DOHH2 (cell line): Measurements from ENCODE around the gene TFAP2A.

Experiments used
- H3F3A ChIP-seq: fragments of 200-600 bp; sonication (generic), shearing (Covaris generic); 2 replicates; pipeline ENCODE4 v1.6.0; 2016; ENCODE audit warnings: antibody characterized with exemption, mild to moderate bottlenecking; ENCODE audit not compliant: control insufficient read depth, insufficient read depth
- H3K27ac ChIP-seq: fragments of 200-600 bp; sonication (generic); 2 replicates; pipeline ENCODE4 v1.5.1; 2014; ENCODE audit warnings: low read depth, mild to moderate bottlenecking, low read length, moderate library complexity
- H3K27me3 ChIP-seq: fragments of 200-600 bp; sonication (generic); 2 replicates; pipeline ENCODE4 v1.6.1; 2014; ENCODE audit warnings: mild to moderate bottlenecking, low read length, mixed read lengths; ENCODE audit not compliant: control insufficient read depth
- H3K36me3 ChIP-seq: fragments of 200-600 bp; sonication (generic); 2 replicates; pipeline ENCODE4 v1.6.1; 2014; ENCODE audit warnings: mild to moderate bottlenecking, low read length, moderate library complexity, mixed read lengths; ENCODE audit not compliant: control insufficient read depth
- H3K4me1 ChIP-seq: fragments of 200-600 bp; sonication (generic); 2 replicates; pipeline ENCODE4 v1.6.1; 2014; ENCODE audit warnings: mild to moderate bottlenecking, low read length, mixed read lengths; ENCODE audit not compliant: control insufficient read depth
- H3K4me2 ChIP-seq: fragments of 200-600 bp; sonication (generic); 2 replicates; pipeline ENCODE4 v1.6.0; 2014; ENCODE audit warnings: mild to moderate bottlenecking, low read length, moderate library complexity
- H3K4me3 ChIP-seq: fragments of 200-600 bp; sonication (generic); 2 replicates; pipeline ENCODE4 v1.5.1; 2014; ENCODE audit warnings: mild to moderate bottlenecking, low read length, mixed read lengths
- H3K79me2 ChIP-seq: fragments of 200-600 bp; sonication (generic); 2 replicates; pipeline ENCODE4 v1.6.1; 2014; ENCODE audit warnings: mild to moderate bottlenecking, low read length, mixed read lengths; ENCODE audit not compliant: control insufficient read depth
- H3K9me2 ChIP-seq: fragments of 200-600 bp; sonication (generic); replicated peaks from 2 replicates; pipeline ENCODE4 v1.6.1; 2014; ENCODE audit warnings: mild to moderate bottlenecking, low read length, mixed read lengths; ENCODE audit not compliant: control insufficient read depth
- H3K9me3 ChIP-seq: fragments of 200-600 bp; sonication (generic); 2 replicates; pipeline ENCODE4 v1.6.1; 2014; ENCODE audit warnings: antibody characterized with exemption, low read length, mixed read lengths; ENCODE audit not compliant: control insufficient read depth, insufficient read depth
- H4K20me1 ChIP-seq: fragments of 200-600 bp; sonication (generic); 2 replicates; pipeline ENCODE4 v1.6.0; 2014; ENCODE audit warnings: low read depth, mild to moderate bottlenecking, antibody characterized with exemption, low read length, moderate library complexity; ENCODE audit not compliant: control insufficient read depth, insufficient read depth
- EZH2phosphoT487 ChIP-seq: fragments of 200-600 bp; sonication (generic); IDR thresholded peaks from 2 replicates; pipeline ENCODE4 v1.6.1; 2017; ENCODE audit warnings: borderline replicate concordance, mild to moderate bottlenecking, antibody characterized with exemption, low read length, moderate library complexity, mixed read lengths
- TF ChIP-seq, protein P1 (sequence below): fragments of 200-600 bp; sonication (generic); IDR thresholded peaks from one replicate; pipeline ENCODE4 v1.5.1; 2014; ENCODE audit warnings: antibody characterized with exemption, mild to moderate bottlenecking, low read depth, low read length; ENCODE audit not compliant: poor library complexity, severe bottlenecking

TFAP2A gene

DNA sequence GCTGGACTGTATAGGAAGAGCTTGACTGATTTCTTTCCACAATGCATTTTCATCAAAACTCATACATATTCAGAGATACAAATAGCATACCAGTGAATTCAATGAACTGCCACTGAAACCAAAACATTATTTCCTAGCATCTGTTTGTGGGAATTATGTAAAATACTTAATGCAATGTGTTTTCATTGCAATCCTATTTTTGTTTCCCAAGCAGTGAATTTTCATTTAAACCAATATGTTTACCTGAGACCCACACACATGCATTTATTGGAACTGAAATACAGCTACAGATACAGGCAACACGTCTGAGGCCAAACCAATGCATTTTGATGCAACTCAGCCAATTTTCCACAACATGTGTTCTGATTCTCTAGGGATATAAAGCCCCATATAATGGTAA is 33.2 kb upstream of the TFAP2A start:
- Histone ChIP-seq H3F3A (no peaks in the 10 kb centered on the region), H4K20me1 (no peaks in the 10 kb centered on the region), H3K27ac (no peak overlapping the region), H3K27me3 (no peaks in the 10 kb centered on the region; the same call in none of the 2 replicates), H3K4me3 (no peak overlapping the region), H3K36me3 (no peaks in the 10 kb centered on the region), H3K4me2 (no peak overlapping the region), H3K9me3 (no peaks in the 10 kb centered on the region), H3K4me1 (no peaks in the 10 kb centered on the region), H3K9me2 (no peaks in the 10 kb centered on the region), H3K79me2 (no peaks in the 10 kb centered on the region)
- TF ChIP-seq, protein P1, sequence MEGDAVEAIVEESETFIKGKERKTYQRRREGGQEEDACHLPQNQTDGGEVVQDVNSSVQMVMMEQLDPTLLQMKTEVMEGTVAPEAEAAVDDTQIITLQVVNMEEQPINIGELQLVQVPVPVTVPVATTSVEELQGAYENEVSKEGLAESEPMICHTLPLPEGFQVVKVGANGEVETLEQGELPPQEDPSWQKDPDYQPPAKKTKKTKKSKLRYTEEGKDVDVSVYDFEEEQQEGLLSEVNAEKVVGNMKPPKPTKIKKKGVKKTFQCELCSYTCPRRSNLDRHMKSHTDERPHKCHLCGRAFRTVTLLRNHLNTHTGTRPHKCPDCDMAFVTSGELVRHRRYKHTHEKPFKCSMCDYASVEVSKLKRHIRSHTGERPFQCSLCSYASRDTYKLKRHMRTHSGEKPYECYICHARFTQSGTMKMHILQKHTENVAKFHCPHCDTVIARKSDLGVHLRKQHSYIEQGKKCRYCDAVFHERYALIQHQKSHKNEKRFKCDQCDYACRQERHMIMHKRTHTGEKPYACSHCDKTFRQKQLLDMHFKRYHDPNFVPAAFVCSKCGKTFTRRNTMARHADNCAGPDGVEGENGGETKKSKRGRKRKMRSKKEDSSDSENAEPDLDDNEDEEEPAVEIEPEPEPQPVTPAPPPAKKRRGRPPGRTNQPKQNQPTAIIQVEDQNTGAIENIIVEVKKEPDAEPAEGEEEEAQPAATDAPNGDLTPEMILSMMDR, result no peak
- TF ChIP-seq EZH2phosphoT487, result no peak

GRCh38 chr6:10446548-10446947 is 31.7 kb upstream of the TFAP2A start:
- H3K36me3 ChIP-seq, result no peaks in the 10 kb centered on the region
- H3K9me3 ChIP-seq, result 0 out of 2 replicates have a peak, but pooled peaks cover 2% of the 10 kb centered on the region
- no peak overlapping the region for H3K4me3 ChIP-seq
- no peaks in the 10 kb centered on the region; the same call in none of the 2 replicates for H3K27me3 ChIP-seq
- H4K20me1 ChIP-seq, result no peaks in the 10 kb centered on the region
- H3K9me2 ChIP-seq, result no peaks in the 10 kb centered on the region
- H3K4me1 ChIP-seq, result no peaks in the 10 kb centered on the region
- no peaks in the 10 kb centered on the region for H3K79me2 ChIP-seq
- H3F3A ChIP-seq, result no peaks in the 10 kb centered on the region
- TF ChIP-seq EZH2phosphoT487, result no peak
- TF ChIP-seq, protein P1, result no peak
- H3K27ac ChIP-seq, result no peak overlapping the region
- H3K4me2 ChIP-seq, result no peak overlapping the region

GRCh38 chr6:10441655-10442009 is 26.8 kb upstream of the TFAP2A start:
- Histone ChIP-seq H3K4me2 (no peak overlapping the region), H3K36me3 (no peaks in the 10 kb centered on the region), H3K4me3 (no peak overlapping the region), H3K9me2 (no peaks in the 10 kb centered on the region), H3F3A (no peaks in the 10 kb centered on the region), H3K79me2 (no peaks in the 10 kb centered on the region), H3K27ac (no peak overlapping the region), H3K4me1 (no peaks in the 10 kb centered on the region), H4K20me1 (no peaks in the 10 kb centered on the region), H3K9me3 (0 out of 2 replicates have a peak, but pooled peaks cover 4% of the 10 kb centered on the region), H3K27me3 (no peaks in the 10 kb centered on the region; the same call in 1 of the 2 replicates)
- TF ChIP-seq EZH2phosphoT487, result no peak
- TF ChIP-seq, protein P1, result no peak
